ENCODE measurements around the gene MARCHF2. TPM values are rescaled to one million over a fixed set of nuclear protein-coding genes. Genes with fewer than 3 reads are reported as not detected.
"Not testable (repeated sequence)": the region's sequence is repeated elsewhere in the genome, so short reads cannot be mapped to it uniquely, and the experiment has no call there.

The MARCHF2 gene
- polyA plus RNA-seq, 3 donors = 10.7 to 13.4 (median 11.6) TPM

GRCh38 chr19:8404391-8405151, 8.5 kb upstream of the MARCHF2 start:
- no peak for DNase-seq (ENCODE audit: low read depth in 3 of 3, low spot score in 2 of 3)

- DNase-seq (ENCODE audit: low read depth in 3 of 3, low spot score in 2 of 3) = not testable (repeated sequence)
These were observed 2.4 kb upstream of the MARCHF2 start for GRCh38 chr19:8410718-8411117.

GRCh38 chr19:8413629-8413995, 507 bp downstream of the MARCHF2 start:
- no peak for DNase-seq (ENCODE audit: low read depth in 3 of 3, low spot score in 2 of 3)

- DNase-seq (ENCODE audit: low read depth in 3 of 3, low spot score in 2 of 3) = no peak
These were observed 3.7 kb downstream of the MARCHF2 start for GRCh38 chr19:8416796-8417195.

- no peak for DNase-seq (ENCODE audit: low read depth in 3 of 3, low spot score in 2 of 3)
These were observed 8.7 kb downstream of the MARCHF2 start for GRCh38 chr19:8421484-8422461.

- DNase-seq (ENCODE audit: low read depth in 3 of 3, low spot score in 2 of 3) = no peak
These were observed 10.7 kb downstream of the MARCHF2 start for GRCh38 chr19:8423817-8424223.

- not testable (repeated sequence) for DNase-seq (ENCODE audit: low read depth in 3 of 3, low spot score in 2 of 3)
These were observed 12.2 kb downstream of the MARCHF2 start for GRCh38 chr19:8425331-8425730.

GRCh38 chr19:8426283-8426682, 13.2 kb downstream of the MARCHF2 start:
- DNase-seq (ENCODE audit: low read depth in 3 of 3, low spot score in 2 of 3) = no peak

- no peak for DNase-seq (ENCODE audit: low read depth in 3 of 3, low spot score in 2 of 3)
These were observed 15.9 kb downstream of the MARCHF2 start for GRCh38 chr19:8429044-8429443.

GRCh38 chr19:8429826-8430225, 16.7 kb downstream of the MARCHF2 start:
- no peak for DNase-seq (ENCODE audit: low read depth in 3 of 3, low spot score in 2 of 3)

- no peak for DNase-seq (ENCODE audit: low read depth in 3 of 3, low spot score in 2 of 3)
These were observed 17.5 kb downstream of the MARCHF2 start for GRCh38 chr19:8430650-8431049.

GRCh38 chr19:8438236-8438635, 25.1 kb downstream of the MARCHF2 start:
- DNase-seq (ENCODE audit: low read depth in 3 of 3, low spot score in 2 of 3) = no peak

GRCh38 chr19:8441725-8442544, 28.8 kb downstream of the MARCHF2 start:
- DNase-seq (ENCODE audit: low read depth in 3 of 3, low spot score in 2 of 3) = no peak

GRCh38 chr19:8444140-8444676, 31.1 kb downstream of the MARCHF2 start:
- not testable (repeated sequence) for DNase-seq (ENCODE audit: low read depth in 3 of 3, low spot score in 2 of 3)

- DNase-seq (ENCODE audit: low read depth in 3 of 3, low spot score in 2 of 3) = peak; percentile 85 to 93 (median 91)
These were observed 31.8 kb downstream of the MARCHF2 start, which contains the start of gene HNRNPM for GRCh38 chr19:8444677-8445487. TSS of gene HNRNPM (plus strand) at chr19:8444975. CDS start at chr19:8444999, 24 bp downstream.

- no peak for DNase-seq (ENCODE audit: low read depth in 3 of 3, low spot score in 2 of 3)
These were observed 32.4 kb downstream of the MARCHF2 start for GRCh38 chr19:8445488-8446001.

GRCh38 chr19:8446061-8446709, 33.1 kb downstream of the MARCHF2 start:
- no peak for DNase-seq (ENCODE audit: low read depth in 3 of 3, low spot score in 2 of 3)

GRCh38 chr19:8449830-8450229, 36.7 kb downstream of the MARCHF2 start:
- DNase-seq (ENCODE audit: low read depth in 3 of 3, low spot score in 2 of 3) = no peak

- no peak for DNase-seq (ENCODE audit: low read depth in 3 of 3, low spot score in 2 of 3)
These were observed 38.3 kb downstream of the MARCHF2 start for GRCh38 chr19:8451377-8451776.

Data from right renal cortex interstitium (tissue), 3 donors.